Measurements from ENCODE around the gene LEO1.
"Not testable (repeated sequence)": the region's sequence is repeated elsewhere in the genome, so short reads cannot be mapped to it uniquely, and the experiment has no call there.

LEO1 gene

GRCh38 chr15:52003710-52004109, 32.1 kb upstream of the LEO1 start:
- DNase-seq (ENCODE audit: low spot score) = no peak

DNA sequence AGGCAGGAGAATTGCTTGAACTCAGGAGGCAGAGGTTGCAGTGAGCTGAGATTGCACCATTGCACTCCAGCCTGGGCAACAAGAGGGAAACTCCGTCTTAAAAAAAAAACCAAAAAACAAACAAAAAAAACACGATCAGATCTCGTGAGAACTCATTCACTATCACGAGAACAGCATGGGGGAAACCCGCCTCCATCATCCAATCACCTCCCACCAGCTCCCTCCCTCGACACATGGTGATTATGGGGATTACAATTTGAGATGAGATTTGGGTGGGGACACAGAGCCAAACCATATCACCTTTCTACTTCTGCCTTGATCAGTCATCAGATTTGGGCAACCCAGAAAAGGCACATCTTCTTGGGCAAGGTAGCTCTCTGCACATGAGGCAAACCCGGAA, 31.5 kb upstream of the LEO1 start:
- DNase-seq (ENCODE audit: low spot score) = not testable (repeated sequence)

- no peak for DNase-seq (ENCODE audit: low spot score)
These were observed 30.8 kb upstream of the LEO1 start for GRCh38 chr15:52002351-52002750.

GRCh38 chr15:51992953-51993352, 21.4 kb upstream of the LEO1 start:
- DNase-seq (ENCODE audit: low spot score) = no peak

DNA sequence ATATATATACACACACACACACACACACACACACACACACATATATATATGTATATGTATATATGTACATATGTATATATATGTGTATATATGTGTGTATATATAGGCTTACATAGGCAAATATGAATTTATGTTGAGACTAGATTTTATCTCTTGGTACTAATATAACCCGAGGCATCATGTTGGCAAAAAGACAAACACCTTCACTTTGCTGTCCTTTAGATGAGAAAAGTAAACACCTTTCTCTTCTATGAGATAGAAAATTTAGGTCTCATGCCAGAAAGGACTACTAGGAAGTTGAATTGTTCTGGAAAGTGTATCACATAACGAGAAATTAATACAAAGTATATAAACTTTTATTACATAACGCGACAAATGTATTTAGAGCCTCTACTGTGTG, 19.6 kb upstream of the LEO1 start:
- no peak for DNase-seq (ENCODE audit: low spot score)

DNA sequence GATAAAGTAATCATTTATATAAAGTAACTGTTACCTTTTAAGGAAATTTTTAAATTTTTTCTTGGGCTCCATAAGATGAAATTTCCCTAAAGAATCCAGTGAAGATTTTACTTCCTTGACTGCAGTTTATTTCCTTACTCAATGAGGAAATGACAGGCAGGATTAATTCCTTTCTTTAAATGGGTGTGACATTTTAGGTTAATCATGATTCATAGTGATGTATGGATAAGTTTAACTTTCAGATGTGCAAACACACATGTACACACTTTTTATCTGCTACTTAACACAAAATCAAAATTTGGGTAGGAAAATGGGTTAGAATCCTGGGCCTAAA, 11.2 kb upstream of the LEO1 start:
- DNase-seq (ENCODE audit: low spot score) = no peak

DNA sequence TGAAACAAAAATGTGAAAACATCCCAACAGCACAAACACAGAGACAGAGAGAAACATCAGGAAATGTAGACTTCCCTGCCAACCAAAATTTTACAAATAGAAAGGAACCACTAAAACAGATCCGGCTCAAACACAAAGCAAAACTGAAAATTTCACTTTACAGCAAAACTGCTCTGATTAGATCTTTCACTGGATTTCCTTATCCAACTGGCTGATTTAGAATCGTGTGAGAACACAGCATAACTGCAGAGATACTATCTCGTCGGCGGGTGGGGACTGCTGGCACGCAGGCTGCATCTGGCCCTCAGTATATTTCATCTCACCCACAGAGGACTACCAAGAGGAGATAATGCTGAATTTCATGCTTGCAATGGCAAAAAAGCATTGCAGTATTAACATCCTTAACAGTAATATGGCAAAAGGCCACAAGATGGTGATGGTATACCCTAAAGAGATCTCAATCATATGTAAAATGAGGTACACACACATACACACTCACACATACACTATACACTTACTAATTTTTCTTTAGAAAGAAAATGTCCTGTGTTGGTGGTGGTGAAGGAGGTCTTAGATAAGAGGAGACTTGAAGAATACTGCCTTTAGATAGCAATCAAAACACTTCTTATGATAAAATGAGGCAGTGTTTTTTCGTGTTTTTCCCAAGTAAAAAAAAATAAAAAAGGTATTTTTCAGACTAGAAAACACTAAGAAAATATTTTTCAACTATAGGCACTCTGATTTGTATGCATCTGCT, 10.6 kb upstream of the LEO1 start:
- peak; percentile 61 for DNase-seq (ENCODE audit: low spot score)

DNA sequence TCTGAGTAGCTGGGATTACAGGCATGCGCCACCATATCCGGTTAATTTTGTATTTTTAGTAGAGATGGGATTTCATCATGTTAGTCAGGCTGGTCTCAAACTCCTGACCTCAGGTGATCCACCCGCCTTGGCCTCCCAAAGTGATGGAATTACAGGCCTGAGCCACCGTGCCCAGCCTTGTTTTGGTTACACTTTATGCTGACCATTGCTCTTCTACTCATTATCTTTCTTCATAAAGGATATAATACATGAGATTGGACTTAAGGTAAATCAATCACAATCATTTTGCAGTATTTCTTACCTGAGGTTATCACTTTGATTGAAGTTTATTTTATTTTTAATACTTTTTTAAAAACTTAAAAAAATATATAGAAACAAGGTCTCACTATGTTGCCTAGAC, 2.2 kb upstream of the LEO1 start:
- no peak for DNase-seq (ENCODE audit: low spot score)

GRCh38 chr15:51973220-51973619, 1.6 kb upstream of the LEO1 start:
- DNase-seq (ENCODE audit: low spot score) = no peak

DNA sequence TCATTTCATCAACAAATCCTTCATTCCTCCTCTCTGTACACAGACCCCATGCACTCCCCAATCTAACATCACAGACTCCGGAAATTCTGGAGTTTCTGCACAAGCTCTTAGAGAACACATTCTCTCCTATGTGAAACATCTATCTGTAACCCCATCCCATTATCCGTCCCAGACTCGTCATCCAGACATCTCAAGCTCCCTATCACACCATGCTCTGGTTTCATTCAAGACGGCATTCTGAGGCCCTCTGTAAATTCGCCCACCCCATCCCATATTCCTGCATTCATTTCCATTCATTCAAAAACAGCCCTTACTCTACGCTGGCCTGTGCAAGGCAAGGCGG, 575 bp downstream of the LEO1 start:
- DNase-seq (ENCODE audit: low spot score) = no peak

DNA sequence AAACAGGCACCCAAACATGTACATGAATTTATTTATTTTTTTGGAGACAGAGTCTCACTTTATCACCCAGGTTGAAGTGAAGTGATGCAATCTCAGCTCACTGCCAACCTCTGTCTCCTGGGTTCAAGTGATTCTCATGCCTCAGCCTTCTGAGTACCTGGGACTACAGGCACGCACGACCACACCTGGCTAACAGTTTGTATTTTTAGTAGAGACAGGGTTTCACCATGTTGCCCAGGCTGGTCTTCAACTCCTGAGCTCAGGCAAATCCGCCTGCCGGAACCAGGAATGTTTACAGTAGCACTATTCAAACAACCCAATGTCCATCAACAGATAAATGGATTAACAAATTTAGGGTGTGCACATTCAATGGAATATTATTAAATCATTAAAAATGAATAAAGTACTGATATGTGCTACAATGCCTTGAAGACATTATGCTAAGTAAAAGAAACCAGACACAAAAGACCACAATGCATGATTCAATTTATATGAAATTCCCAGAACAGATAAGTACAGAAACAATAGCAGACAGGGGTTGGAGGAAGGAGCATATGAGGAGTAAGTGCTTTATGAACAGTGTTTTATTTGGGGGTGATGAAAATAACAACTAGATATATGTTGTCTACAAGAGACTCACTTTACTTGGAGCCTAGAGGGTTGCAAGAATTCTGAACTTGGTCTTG, 1.3 kb downstream of the LEO1 start:
- DNase-seq (ENCODE audit: low spot score) = no peak

DNA sequence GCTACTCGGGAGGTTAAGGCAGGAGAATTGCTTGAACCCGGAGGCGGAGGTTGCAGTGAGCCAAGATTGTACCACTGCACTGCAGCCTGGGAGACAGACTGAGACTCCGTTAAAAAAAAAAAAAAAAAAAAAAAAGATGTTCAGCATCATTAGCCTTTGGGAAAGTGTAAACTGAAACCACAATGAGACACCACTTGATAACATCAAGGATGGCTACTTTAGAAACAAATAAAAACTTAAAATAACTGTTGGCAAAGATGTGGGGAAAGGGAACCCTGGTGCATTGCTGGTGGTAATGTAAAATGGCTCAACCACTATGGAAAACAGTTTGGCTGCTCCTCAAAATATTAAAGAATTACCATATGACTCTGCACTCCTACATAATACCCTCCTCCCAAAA, 1.9 kb downstream of the LEO1 start:
- no peak for DNase-seq (ENCODE audit: low spot score)

- no peak for DNase-seq (ENCODE audit: low spot score)
These were observed 4.0 kb downstream of the LEO1 start for GRCh38 chr15:51967583-51967982.

GRCh38 chr15:51966192-51966591, 5.4 kb downstream of the LEO1 start:
- DNase-seq (ENCODE audit: low spot score) = no peak

GRCh38 chr15:51965691-51966090, 5.9 kb downstream of the LEO1 start:
- DNase-seq (ENCODE audit: low spot score) = no peak

DNA sequence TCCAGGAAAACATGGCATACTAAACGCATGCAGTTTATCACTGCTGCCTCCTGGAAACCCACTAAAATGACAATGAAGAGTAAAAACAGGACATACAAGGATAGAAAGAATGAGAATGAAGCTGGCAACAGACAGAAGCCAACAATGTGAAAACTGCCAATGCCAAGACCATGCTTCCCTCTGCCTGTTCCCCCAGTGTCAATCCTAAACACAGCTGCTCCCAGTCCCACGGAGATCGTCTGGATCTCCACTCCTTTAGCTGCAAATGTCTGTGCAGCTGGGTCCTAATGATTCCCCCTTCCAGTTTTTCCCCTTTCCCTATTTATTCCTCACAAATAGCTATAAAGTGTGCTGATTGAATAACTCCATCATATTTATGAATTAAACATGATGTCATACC, 16.1 kb downstream of the LEO1 start:
- no peak for DNase-seq (ENCODE audit: low spot score)

GRCh38 chr15:51952805-51953204, 18.8 kb downstream of the LEO1 start:
- DNase-seq (ENCODE audit: low spot score) = no peak

- DNase-seq (ENCODE audit: low spot score) = no peak
These were observed 24.5 kb downstream of the LEO1 start for GRCh38 chr15:51947124-51947523.

DNA sequence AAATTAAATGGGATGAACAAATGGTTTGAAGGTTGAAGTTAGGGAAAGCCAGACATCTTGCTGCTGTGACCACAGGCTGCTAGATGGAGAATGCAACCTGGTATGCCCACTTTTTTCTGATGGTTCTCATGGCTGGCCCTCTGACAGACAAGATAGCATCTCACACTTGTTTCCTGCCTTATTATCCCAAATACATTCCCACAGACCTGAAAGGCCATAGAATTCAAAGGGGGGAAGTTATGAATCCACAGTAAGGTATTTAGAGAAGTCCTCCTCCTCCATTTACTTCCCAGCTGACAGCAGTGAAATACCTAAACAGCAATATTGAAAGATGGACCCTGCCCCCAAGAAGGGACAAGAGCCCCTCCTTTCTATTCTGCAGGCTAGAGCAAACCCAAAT, 32.4 kb downstream of the LEO1 start:
- DNase-seq (ENCODE audit: low spot score) = no peak

GRCh38 chr15:51938286-51938685, 33.3 kb downstream of the LEO1 start:
- DNase-seq (ENCODE audit: low spot score) = no peak

- no peak for DNase-seq (ENCODE audit: low spot score)
These were observed 35.5 kb downstream of the LEO1 start for GRCh38 chr15:51936105-51936478.

GRCh38 chr15:51935466-51936104, 36.0 kb downstream of the LEO1 start:
- DNase-seq (ENCODE audit: low spot score) = no peak

GRCh38 chr15:51932161-51932560, 39.4 kb downstream of the LEO1 start:
- DNase-seq (ENCODE audit: low spot score) = no peak

- no peak for DNase-seq (ENCODE audit: low spot score)
These were observed 39.9 kb downstream of the LEO1 start for GRCh38 chr15:51931638-51932037.

Measured in hematopoietic multipotent progenitor cell treated with erythropoietin and hydrocortisone succinate and interleukin-3 and kit ligand, for 17 days (in vitro differentiated cells).